HG02763 (cell line): ENCODE data around the gene SUV39H2.
"Not testable (repeated sequence)": the region's sequence is repeated elsewhere in the genome, so short reads cannot be mapped to it uniquely, and the experiment has no call there.

Experiments
- ATAC-seq: cut with Tn5 transposase; IDR thresholded peaks from one replicate; pipeline ENCODE4 v1.9.1; 2021; ENCODE audit warnings: mild to moderate bottlenecking, moderate library complexity; ENCODE audit not compliant: unreplicated experiment

Gene SUV39H2, protein sequence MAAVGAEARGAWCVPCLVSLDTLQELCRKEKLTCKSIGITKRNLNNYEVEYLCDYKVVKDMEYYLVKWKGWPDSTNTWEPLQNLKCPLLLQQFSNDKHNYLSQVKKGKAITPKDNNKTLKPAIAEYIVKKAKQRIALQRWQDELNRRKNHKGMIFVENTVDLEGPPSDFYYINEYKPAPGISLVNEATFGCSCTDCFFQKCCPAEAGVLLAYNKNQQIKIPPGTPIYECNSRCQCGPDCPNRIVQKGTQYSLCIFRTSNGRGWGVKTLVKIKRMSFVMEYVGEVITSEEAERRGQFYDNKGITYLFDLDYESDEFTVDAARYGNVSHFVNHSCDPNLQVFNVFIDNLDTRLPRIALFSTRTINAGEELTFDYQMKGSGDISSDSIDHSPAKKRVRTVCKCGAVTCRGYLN

DNA sequence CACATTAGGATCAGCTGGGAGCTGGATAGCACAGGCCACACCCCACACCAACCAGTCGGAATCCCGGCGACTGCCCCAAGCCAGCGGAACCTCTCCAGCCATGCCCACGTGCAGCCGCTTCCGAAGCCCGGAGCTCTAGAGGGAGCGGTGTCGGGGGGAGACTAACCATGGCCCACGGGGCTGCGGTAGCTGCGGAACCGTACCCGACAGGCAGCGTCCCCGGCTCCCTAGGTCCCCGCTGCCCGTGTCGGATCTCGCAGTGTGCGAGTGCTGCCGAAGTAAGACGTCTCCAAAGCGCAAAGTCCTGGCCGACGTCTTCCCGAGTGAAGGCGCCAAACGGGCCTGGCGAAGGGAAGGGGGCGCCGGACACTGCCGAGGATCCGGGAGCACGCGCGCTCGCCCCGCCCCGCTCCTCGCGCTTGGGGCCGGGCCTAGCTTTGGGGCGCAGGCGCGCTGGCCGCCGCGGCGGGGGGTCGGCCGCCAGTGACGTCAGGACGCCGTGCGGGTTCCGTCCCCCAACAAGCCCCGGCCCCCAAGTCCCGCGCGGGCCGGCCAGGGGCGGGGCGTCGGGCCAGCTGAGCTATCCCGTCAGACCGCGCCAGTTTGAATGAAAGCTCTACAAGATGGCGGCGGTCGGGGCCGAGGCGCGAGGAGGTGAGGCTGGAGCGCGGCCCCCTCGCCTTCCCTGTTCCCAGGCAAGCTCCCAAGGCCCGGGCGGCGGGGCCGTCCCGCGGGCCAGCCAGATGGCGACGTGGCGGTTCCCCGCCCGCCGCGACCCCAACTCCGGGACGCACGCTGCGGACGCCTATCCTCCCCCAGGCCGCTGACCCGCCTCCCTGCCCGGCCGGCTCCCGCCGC is at the start of gene SUV39H2:
Gene SUV39H2, plus strand, starts transcription at position 601 of the 858 bp plus-strand sequence. Its CDS starts 23 bp downstream, at position 624.
- ATAC-seq: peak; percentile 91

DNA sequence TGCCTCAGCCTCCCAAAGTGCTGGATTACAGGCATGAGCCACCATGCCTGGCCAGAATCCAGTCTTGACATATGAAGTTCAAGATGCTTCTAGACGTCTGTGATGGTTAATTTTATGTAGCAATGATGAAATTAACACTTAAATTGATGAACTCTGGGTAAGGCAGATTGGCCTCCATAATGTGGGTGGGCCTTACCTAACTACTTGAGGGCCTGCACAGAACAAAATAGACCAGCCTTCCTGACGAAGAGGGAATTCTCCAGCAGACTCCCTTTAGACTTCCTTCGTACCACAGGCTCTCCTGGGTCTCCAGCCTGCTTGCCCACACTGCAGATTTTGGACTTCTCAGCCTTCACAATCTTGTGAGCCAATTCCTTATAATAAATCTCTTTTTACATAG is 45.6 kb upstream of the SUV39H2 start:
- ATAC-seq: no peak

DNA sequence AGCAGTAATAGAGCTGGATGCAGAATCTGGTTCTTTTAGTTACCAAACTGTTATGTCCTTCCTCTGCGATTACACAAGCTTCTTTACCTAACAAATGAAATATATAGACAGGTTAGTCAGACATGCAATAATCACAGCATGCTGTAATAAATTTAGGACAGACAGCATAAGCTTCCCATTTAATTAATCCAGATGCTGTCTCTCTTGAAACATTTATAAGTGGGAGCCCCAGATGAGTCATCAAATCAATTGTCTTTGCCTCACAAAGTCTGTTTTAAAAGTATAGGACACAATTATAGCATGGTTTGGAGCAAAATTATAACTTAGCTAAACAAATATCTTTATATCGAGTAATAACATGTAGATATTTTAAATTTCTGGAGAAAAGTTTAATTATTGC is 42.5 kb upstream of the SUV39H2 start:
- no peak for ATAC-seq

DNA sequence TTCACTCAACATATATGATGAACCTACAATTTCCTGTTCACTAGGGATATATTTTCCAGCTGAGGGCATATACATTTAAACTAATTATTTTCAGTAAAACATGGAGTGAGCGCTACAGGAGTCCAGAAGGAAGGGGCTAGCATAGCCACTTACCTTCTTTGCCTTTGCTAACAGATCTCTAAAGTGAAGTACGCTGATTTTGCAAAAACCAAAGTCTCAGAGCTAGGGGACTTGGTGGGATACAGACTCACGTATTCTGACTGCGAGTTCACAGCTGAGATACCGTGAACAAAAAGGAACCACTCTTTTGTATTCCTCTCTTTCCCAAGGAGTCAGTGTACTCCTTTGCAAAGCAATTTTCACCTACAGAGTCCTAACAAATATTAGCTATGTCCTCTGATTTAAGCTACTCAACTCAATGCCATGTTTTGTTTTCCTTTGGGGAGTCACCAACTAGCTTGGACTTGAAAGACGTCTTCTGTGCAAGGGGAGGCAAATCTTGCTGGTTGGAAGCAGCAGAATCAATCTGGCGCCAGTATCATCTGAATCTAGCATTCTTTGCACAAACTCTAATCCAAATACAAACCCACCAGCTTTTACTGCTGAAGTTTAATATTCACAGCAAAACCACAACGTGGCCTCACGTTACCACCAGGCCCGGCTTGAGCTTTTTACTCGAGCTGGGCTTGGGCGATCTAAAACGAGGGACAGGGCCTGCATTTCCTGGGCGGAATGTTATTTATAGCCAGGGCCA is 41.5 kb upstream of the SUV39H2 start:
- ATAC-seq: no peak

DNA sequence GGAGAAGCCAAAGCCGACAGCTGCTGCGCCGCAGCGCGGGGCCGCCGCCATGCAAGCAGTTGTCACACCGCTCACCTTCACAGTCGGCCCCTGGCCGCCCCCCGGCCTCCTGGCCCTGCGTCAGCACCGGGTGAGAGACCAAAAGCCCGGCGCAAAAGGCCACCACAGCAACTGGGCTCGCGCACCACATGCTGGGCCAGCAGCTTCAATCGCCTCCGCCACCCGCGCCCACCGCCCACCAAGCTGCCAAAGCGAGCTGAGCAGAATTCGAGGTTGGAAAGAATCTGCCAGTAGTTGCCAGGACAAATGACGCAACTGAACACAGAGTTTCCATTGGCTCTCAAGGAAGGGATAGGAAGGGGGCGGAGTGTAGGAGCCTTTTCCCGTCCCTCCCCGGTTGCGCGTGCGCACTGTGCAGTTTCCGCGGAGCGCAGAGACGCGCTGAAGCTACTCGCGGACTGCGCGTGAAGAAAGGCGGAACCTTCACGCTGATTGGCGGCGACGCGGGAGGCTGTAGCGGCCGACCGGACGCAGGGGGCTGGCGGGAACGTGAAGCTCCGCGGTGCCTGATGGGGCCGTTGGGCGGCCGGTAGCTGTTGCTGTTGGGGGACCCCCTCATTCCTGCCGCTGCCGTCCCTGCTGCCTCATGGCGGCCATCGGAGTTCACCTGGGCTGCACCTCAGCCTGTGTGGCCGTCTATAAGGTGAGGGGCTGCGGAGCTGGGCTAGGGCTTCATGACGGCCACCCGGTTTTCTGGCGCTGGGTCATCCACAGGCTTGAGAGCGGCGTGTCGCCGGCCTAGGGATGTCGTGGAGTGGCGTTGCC is 40.7 kb upstream of the SUV39H2 start, which contains the start of the genes CDNF, HSPA14 and MSANTD7:
Gene CDNF, minus strand, starts transcription at position 281 of the 825 bp plus-strand sequence. Its CDS starts 91 bp downstream, at position 190.
Gene HSPA14, plus strand, starts transcription at position 550 of the 825 bp plus-strand sequence. Its CDS starts 97 bp downstream, at position 647.
Gene MSANTD7, plus strand, starts transcription at position 550 of the 825 bp plus-strand sequence. CDS start 3,979 bp downstream, outside the sequence.
- ATAC-seq: peak; percentile 92

DNA sequence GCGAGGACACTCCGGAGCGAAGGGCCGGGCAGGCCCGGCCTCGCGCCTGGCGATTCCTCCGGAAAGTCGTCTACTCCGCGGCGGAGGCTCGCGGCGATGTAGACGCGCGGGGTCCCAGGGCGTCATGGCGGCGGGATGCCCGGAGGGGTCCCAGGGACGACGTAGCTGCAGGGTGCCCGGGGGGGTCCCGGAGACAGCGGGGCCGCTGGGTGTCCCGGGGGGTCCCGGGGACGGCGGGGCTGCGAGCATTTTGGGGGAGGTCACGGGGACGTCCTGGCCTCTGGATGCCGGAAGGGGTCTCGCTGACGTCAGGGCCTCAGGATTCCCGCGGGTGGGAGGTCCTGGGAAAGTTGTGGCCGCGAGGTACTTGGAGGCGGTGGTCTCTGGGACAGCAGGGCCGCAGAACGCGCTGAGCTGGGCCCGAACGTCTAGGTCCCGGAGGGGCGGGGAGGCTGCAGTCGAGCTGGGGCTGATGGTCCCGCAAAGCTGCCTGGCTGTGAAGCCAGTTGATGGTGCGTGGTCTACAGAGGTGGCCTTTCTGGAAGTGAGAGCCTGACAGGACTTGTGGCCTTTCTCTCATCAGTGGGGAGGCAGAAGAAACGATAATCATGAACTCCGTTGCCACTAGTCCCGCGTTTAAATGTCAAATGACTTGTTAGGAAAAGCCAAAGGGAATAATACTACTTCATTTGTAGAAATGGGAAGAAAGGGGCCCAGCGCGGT is 39.9 kb upstream of the SUV39H2 start:
- ATAC-seq: no peak

DNA sequence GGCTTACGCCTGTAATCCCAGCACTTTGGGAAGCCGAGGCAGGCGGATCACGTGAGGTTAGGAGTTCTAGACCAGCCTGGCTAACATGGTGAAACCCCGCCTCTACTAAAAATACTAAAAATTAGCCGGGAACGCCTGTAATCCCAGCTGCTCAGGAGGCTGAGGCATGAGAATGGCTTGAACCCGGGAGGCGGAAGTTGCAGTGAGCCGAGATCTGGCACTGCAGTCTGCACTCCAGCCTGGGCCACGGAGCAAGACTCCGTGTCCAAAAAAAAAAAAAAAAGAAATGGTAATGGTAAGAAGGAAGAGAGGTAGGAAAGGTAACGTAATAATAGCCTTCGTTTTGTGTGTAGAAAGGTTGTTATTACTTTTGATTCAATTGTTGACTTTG is 39.4 kb upstream of the SUV39H2 start:
- ATAC-seq: no peak

DNA sequence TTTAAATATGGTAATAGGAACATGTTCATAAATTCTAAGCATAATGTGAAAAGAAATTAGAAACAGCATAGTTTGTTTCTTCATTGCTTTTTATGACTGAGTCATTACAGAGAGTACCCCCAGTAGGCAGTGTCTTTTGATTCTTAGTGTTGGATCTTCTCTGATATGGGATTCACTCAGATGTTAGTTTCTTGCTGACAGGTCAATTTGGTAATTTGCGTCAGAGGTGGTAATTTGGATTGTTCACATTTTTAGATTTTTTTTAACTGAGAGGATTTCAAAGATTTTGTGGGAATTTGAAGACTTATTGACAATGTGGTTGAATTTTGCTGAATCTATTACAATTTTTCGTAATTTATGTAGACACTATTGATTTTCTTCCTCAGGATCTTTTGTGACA is 38.5 kb upstream of the SUV39H2 start:
- no peak for ATAC-seq

DNA sequence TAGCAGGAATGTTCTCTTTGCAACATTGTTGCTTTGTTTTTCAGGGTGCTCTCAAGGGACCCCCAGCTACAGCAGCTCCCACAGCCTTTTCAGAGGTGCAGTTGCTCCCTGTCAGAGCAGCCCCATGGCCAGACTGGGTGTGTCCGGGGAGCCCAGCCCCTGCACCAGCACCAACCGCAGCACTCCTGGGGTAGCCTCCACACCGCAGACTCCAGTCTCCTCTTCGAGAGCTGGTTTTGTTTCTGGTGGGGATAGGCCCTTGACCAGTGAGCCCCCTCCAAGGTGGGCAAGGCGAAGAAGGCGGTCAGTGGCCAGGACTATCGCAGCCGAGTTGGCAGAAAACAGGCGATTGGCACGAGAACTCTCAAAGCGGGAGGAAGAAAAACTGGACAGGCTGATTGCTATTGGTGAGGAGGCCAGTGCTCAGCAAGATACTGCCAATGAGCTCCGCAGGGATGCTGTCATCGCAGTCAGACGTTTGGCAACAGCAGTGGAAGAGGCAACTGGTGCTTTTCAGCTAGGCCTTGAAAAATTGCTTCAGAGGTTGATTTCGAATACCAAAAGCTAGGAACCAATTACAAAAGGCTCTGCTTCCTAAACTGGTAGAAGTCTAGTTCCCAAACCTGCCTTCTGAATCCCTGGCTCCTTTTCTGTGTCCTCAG is 35.2 kb upstream of the SUV39H2 start:
- no peak for ATAC-seq

DNA sequence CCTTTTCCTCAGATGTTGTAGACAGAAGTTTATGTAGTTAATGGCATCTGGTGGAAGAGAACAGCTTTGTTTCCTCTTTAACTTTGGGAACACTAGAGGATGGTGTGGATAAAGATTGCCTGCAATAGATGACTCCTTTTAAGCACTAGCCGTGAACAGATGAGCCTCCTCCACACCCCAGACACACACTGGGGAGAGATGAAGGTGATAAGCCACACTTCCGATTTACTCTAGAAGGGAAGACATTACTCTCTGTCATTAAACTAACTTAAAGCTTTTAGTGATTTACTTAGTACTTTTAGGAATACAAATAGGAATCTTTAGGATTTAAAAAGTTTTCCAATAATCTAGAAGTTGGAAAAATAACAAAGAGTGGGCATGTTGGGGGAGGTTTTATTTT is 33.7 kb upstream of the SUV39H2 start:
- ATAC-seq: no peak

DNA sequence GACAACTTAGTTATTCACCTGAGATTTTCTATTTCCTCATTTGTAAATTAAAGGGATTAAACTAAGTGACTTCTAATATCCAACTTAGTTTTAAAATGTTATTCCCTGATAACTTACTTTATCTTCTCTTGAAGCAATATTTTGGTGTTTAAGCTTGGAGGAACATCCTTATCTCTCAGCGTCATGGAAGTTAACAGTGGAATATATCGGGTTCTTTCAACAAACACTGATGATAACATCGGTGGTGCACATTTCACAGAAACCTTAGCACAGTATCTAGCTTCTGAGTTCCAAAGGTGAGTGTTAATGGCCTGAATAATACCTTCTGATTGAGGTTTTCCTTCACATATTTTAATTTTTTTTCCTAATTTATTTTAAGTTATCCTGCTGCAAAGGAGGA is 26.4 kb upstream of the SUV39H2 start:
- ATAC-seq: no peak

DNA sequence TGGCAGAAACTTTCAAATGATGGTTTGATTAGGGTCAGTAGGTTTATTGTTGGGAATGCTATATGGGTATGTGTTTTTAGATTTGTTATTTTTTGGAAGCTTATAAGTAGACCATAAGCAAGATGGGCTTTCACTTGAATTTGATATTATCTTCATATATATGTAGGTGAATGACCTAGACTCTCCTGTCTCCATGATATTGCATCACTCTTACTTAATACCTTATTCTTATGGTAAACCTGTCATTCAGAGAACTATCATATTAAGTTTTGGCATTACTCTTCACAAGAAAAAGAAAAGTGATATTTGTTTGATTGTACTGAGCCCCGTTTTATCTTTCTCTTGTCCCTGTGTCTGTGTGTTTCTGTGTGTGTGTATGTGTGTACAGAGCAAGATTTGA is 23.2 kb upstream of the SUV39H2 start:
- no peak for ATAC-seq

DNA sequence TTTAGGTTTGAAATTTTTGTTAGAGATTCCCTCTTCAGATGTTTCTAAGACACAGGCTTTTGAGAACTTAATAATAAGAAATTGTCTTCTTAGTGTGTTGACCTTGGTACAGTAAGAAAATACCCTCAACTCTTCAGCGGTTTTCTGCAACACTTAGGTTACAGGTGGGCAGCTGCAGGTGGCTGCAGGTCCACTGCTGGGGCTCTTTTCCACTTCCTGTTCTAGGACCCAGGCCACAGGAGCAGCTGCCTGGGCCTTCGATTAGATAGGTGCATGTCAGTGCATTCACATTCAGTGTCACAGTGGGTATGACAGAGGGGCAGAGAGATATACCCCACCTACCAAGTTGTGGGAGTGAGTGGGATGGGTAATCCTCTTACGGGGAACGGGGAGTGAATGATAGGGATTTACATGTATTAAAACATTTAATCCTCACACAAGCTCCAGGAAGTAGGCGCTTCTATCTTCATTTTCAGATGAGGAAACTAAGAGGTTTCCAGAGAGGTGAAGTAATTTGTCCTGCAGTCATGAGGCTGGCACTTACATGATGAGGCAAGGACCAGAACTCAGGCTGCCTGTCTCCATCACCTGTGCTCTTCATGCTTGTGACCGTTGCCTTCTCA is 20.2 kb upstream of the SUV39H2 start:
- no peak for ATAC-seq

DNA sequence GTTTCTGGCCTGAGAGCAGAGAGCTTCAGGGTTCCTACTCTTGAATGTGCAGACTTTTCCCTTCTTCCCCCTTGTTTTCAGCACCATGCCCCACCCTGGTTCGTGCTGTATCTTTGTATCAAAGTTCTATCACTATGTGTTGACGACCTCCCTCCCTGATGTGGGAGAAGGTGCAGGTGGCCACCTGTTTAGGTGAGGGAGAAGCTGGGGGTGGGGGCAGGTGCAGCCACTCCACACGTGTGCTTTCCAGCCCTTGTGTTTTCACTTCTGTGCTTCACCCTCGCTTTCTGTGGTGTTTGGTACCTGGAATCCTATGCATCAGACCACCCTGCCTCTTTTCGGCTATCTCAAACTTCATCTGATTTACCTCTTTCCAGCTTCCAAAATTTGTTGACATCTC is 19.6 kb upstream of the SUV39H2 start:
- no peak for ATAC-seq

DNA sequence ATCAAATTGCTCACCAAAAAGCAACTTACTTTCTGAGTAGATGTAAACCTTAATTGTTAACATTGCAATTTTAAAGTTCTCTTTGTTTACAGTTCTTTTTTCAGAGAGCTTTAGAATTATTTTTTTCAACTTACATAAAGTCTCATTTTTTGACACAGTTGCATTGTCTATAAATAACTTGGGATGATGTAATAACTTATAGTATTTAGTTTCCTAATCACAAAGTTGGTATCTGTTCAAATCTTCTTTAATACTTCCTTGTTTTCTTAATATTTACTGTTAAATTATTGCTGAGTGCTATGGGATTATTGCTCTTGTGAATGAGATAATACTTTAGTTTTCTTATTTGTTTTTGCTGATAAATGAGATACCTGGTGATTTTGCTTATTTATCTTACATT is 18.9 kb upstream of the SUV39H2 start:
- no peak for ATAC-seq

DNA sequence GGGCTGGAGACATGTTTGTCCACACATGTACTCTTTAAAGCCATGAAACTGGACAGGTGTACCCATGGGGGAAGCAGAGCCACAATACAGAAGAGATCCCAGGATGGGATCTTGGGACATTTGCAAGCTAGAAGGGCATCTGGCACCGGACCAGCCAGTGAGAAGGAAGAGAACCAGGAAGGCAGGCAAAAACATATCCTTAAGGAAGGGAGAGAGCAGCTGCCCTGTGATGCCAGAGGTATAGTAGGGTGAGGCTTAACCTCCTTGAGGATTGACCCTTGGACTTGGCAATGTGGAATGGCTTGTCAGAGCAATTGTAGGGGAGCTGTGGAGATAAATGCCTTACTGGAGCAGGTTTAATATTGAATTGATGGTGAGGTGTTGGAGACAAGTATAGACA is 17.9 kb upstream of the SUV39H2 start:
- no peak for ATAC-seq

DNA sequence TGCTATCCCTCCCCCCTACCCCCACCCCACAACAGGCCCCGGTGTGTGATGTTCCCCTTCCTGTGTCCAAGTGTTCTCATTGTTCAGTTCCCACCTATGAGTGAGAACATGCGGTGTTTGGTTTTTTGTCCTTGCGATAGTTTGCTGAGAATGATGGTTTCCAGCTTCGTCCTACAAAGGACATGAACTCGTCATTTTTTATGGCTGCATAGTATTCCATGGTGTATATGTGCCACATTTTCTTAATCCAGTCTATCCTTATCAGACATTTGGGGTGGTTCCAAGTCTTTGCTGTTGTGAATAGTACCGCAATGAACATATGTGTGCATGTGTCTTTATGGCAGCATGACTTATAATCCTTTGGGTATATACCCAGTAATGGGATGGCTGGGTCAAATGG is 14.2 kb upstream of the SUV39H2 start:
- ATAC-seq: not testable (repeated sequence)

DNA sequence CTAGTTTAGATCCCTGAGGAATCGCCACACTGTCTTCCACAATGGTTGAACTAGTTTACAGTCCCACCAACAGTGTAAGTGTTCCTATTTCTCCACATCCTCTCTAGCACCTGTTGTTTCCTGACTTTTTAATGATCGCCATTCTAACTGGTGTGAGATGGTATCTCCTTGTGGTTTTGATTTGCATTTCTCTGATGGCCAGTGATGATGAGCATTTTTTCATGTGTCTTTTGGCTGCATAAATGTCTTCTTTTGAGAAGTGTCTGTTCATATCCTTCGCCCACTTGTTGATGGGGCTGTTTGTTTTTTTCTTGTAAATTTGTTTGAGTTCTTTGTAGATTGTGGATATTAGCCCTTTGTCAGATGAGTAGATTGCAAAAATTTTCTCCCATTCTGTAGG is 13.8 kb upstream of the SUV39H2 start:
- ATAC-seq: not testable (repeated sequence)
